ENCODE results near the gene FAR2.
"Not testable (repeated sequence)": the region's sequence is repeated elsewhere in the genome, so short reads cannot be mapped to it uniquely, and the experiment has no call there.

Gene FAR2

GRCh38 chr12:29242921-29243431 is 93.9 kb downstream of the FAR2 start:
- peaks cover 21% of the 10 kb centered on the region for H3K4me1 ChIP-seq (ENCODE audit: insufficient read depth, low read length)
- H3K36me3 ChIP-seq (ENCODE audit: insufficient read depth, low read length) = no peaks in the 10 kb centered on the region
- no peaks in the 10 kb centered on the region for H3K9me3 ChIP-seq (ENCODE audit: control insufficient read depth, insufficient read depth, low read length)
- H3K9ac ChIP-seq (ENCODE audit: low read depth, low read length) = no peak overlapping the region

- Histone ChIP-seq H3K9ac (ENCODE audit: low read depth, low read length) (no peak overlapping the region), H3K36me3 (ENCODE audit: insufficient read depth, low read length) (no peaks in the 10 kb centered on the region), H3K4me1 (ENCODE audit: insufficient read depth, low read length) (peaks cover 15% of the 10 kb centered on the region), H3K9me3 (ENCODE audit: control insufficient read depth, insufficient read depth, low read length) (no peaks in the 10 kb centered on the region)
Observed at GRCh38 chr12:29244159-29244765, 95.2 kb downstream of the FAR2 start.

- Histone ChIP-seq H3K9me3 (ENCODE audit: control insufficient read depth, insufficient read depth, low read length) (no peaks in the 10 kb centered on the region), H3K36me3 (ENCODE audit: insufficient read depth, low read length) (no peaks in the 10 kb centered on the region), H3K4me1 (ENCODE audit: insufficient read depth, low read length) (peaks cover 13% of the 10 kb centered on the region), H3K9ac (ENCODE audit: low read depth, low read length) (no peak overlapping the region)
Observed at GRCh38 chr12:29245246-29245645, 96.2 kb downstream of the FAR2 start.

GRCh38 chr12:29249930-29250329 is 100.9 kb downstream of the FAR2 start:
- Histone ChIP-seq H3K4me1 (ENCODE audit: insufficient read depth, low read length) (no peaks in the 10 kb centered on the region), H3K9me3 (ENCODE audit: control insufficient read depth, insufficient read depth, low read length) (no peaks in the 10 kb centered on the region), H3K36me3 (ENCODE audit: insufficient read depth, low read length) (no peaks in the 10 kb centered on the region), H3K9ac (ENCODE audit: low read depth, low read length) (no peak overlapping the region)

GRCh38 chr12:29253906-29254625 is 105.0 kb downstream of the FAR2 start:
- no peaks in the 10 kb centered on the region for H3K9me3 ChIP-seq (ENCODE audit: control insufficient read depth, insufficient read depth, low read length)
- no peak overlapping the region for H3K9ac ChIP-seq (ENCODE audit: low read depth, low read length)
- no peaks in the 10 kb centered on the region for H3K4me1 ChIP-seq (ENCODE audit: insufficient read depth, low read length)
- H3K36me3 ChIP-seq (ENCODE audit: insufficient read depth, low read length) = no peaks in the 10 kb centered on the region

GRCh38 chr12:29255042-29255441 is 106.0 kb downstream of the FAR2 start:
- Histone ChIP-seq H3K9me3 (ENCODE audit: control insufficient read depth, insufficient read depth, low read length) (no peaks in the 10 kb centered on the region), H3K4me1 (ENCODE audit: insufficient read depth, low read length) (no peaks in the 10 kb centered on the region), H3K9ac (ENCODE audit: low read depth, low read length) (no peak overlapping the region), H3K36me3 (ENCODE audit: insufficient read depth, low read length) (no peaks in the 10 kb centered on the region)

DNA sequence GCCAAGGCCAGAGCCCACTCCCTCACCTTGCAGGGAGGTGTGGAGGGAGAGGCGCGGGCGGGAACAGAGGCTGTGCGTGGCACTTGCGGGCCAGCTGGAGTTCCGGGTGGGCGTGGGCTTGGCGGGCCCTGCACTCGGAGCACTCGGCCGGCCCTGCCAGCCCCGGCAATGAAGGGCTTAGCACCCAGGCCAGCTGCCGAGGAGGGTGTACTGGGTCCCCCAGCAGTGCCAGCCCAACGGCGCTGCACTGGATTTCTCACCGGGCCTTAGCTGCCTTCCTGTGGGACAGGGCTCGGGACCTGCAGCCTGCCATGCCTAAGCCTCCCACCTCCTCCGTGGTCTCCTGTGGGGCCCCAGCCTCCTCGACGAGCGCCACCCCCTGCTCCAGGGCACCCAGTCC is 107.5 kb downstream of the FAR2 start:
- Histone ChIP-seq H3K9me3 (ENCODE audit: control insufficient read depth, insufficient read depth, low read length) (no peaks in the 10 kb centered on the region), H3K36me3 (ENCODE audit: insufficient read depth, low read length) (no peaks in the 10 kb centered on the region), H3K4me1 (ENCODE audit: insufficient read depth, low read length) (no peaks in the 10 kb centered on the region), H3K9ac (ENCODE audit: low read depth, low read length) (no peak overlapping the region)

DNA sequence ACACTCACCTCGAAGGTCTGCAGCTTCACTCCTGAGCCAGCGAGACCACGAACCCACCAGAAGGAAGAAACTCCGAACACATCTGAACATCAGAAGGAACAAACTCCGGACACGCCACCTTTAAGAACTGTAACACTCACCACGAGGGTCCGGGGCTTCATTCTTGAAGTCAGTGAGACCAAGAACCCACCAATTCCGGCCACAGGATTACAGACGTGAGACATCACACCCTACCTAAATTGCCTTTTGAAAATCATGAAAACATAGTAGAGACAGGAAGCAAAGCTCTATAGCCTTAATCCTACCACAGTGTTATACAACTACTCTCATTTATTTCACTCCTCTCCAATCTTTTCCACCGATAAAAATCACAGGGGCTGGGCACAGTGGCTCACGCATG is 108.6 kb downstream of the FAR2 start:
- H3K9ac ChIP-seq (ENCODE audit: low read depth, low read length); H3K36me3 ChIP-seq (ENCODE audit: insufficient read depth, low read length); H3K9me3 ChIP-seq (ENCODE audit: control insufficient read depth, insufficient read depth, low read length); H3K4me1 ChIP-seq (ENCODE audit: insufficient read depth, low read length): not testable (repeated sequence)

GRCh38 chr12:29264424-29264823 is 115.3 kb downstream of the FAR2 start:
- no peaks in the 10 kb centered on the region for H3K36me3 ChIP-seq (ENCODE audit: insufficient read depth, low read length)
- H3K9ac ChIP-seq (ENCODE audit: low read depth, low read length) = no peak overlapping the region
- H3K4me1 ChIP-seq (ENCODE audit: insufficient read depth, low read length) = no peaks in the 10 kb centered on the region
- H3K9me3 ChIP-seq (ENCODE audit: control insufficient read depth, insufficient read depth, low read length) = no peaks in the 10 kb centered on the region

DNA sequence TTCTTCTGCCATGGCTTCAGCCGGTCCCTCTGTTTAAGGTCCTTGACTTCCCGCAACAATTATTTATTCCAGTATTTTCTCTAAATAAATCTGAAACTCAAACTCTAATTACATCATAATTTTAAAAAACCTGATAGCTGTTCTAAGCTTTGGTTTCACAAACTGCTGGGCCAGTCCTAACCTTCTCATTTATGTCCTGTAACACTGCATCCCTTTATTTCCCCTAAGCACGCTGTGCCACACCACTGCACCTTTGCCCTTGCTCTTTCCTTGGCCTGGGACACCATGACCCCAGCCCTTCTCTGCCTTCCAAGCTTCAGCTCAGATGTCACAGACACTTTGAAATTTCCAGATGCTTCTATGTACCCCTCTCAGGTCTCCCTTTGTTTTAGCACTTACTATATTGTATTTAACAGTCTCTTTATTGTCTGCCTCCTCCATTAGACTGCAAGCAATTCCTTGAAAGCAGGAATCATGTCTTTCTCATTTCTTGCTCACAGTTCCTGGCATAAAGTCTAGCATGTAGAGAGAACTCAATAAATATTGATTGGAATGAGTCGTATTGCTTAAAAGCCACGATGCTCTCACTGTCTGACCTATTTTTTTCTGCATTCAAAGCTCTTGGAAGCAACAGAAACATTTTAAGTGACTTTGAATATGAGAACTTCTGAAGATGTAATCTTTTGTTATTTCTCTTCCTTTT is 120.8 kb downstream of the FAR2 start:
- Histone ChIP-seq H3K4me1 (ENCODE audit: insufficient read depth, low read length) (peaks cover 6% of the 10 kb centered on the region; the same call in 1 of the 2 replicates), H3K9ac (ENCODE audit: low read depth, low read length) (no peak overlapping the region), H3K36me3 (ENCODE audit: insufficient read depth, low read length) (no peaks in the 10 kb centered on the region), H3K9me3 (ENCODE audit: control insufficient read depth, insufficient read depth, low read length) (no peaks in the 10 kb centered on the region)

- Histone ChIP-seq H3K9ac (ENCODE audit: low read depth, low read length) (no peak overlapping the region), H3K4me1 (ENCODE audit: insufficient read depth, low read length) (peaks cover 6% of the 10 kb centered on the region; the same call in 1 of the 2 replicates), H3K9me3 (ENCODE audit: control insufficient read depth, insufficient read depth, low read length) (no peaks in the 10 kb centered on the region), H3K36me3 (ENCODE audit: insufficient read depth, low read length) (no peaks in the 10 kb centered on the region)
Observed at GRCh38 chr12:29270446-29270845, 121.4 kb downstream of the FAR2 start.

DNA sequence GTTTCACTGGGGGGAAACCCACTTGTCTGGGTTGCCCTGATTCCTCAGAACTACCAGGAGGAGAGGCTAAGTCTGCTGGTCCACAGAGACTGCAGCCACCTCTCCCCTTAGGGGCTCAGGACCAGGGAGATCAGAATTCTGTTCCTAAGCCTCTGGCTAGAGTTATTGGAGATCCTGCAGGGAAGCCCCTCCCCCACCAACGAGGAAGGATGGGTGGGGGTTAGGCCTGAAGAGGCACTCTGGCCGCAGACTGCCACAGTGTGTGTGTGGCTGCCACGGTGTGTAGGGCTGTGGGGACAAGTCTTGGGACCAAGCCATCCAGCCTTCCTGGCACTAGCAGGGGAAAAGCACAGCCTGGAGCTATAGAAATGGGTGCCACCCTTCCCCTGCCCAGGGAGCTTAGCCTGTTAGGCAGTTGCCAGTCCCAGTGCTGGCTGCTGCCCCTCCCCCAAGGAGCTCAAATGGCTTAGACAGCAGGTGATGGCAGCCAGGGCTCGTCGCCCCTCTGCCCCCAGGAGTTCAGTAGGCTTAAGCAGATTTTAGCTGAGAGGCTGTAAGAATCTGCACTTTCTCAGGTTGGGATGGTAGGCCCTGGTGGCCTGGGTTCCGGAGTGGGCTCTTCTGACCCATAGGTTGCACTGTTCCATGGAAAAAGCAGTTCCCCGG is 124.2 kb downstream of the FAR2 start:
- Histone ChIP-seq H3K4me1 (ENCODE audit: insufficient read depth, low read length) (peaks cover 6% of the 10 kb centered on the region; the same call in 1 of the 2 replicates), H3K9me3 (ENCODE audit: control insufficient read depth, insufficient read depth, low read length) (no peaks in the 10 kb centered on the region), H3K36me3 (ENCODE audit: insufficient read depth, low read length) (no peaks in the 10 kb centered on the region), H3K9ac (ENCODE audit: low read depth, low read length) (no peak overlapping the region)

GRCh38 chr12:29275834-29276233 is 126.8 kb downstream of the FAR2 start:
- H3K9ac ChIP-seq (ENCODE audit: low read depth, low read length) = no peak overlapping the region
- peaks cover 6% of the 10 kb centered on the region; the same call in 1 of the 2 replicates for H3K4me1 ChIP-seq (ENCODE audit: insufficient read depth, low read length)
- no peaks in the 10 kb centered on the region for H3K36me3 ChIP-seq (ENCODE audit: insufficient read depth, low read length)
- no peaks in the 10 kb centered on the region for H3K9me3 ChIP-seq (ENCODE audit: control insufficient read depth, insufficient read depth, low read length)

DNA sequence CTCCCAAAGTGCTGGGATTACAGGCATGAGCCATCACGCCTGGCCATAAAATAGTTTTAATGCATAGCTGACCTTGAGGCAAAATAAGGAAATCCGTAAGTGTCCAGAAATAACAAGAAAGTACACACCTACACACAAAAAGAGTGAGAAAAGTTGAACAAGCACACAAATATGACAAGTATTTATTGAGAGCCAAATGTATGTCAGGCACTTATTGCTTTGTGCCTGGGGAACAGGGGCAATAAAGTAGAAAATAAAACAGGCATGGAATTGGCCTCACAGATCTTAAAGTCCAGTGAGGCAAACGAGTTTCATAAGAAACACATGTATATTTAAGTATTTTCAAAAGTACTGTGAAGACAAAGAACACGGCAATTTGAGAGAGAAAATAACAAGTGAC is 128.2 kb downstream of the FAR2 start:
- Histone ChIP-seq H3K9me3 (ENCODE audit: control insufficient read depth, insufficient read depth, low read length) (no peaks in the 10 kb centered on the region), H3K36me3 (ENCODE audit: insufficient read depth, low read length) (no peaks in the 10 kb centered on the region), H3K4me1 (ENCODE audit: insufficient read depth, low read length) (peaks cover 6% of the 10 kb centered on the region; the same call in 1 of the 2 replicates), H3K9ac (ENCODE audit: low read depth, low read length) (no peak overlapping the region)

Measured in ES-I3 (cell line).